ENCODE data around the gene COL2A1.

DNA sequence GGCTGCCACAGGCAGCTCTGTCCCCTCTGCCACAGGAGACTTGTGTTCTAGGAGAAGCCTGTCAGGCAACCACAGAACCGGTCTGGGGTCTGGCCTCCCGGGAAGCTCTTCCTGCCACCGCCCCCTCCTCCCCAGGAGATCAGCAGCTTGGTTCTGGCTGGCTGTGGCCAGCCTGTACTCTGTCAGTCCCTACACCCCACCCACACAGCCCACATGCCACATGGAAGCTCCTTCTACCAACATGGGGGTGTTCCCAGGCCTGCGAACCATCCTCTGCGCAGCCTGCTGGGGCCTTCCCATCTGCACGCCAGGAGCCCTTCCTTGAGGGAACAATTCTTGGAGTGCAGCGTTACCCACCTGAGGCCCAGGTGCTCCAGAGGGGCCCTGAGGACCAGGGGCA is 24.1 kb downstream of the COL2A1 start:
- TF ChIP-seq, protein P1, sequence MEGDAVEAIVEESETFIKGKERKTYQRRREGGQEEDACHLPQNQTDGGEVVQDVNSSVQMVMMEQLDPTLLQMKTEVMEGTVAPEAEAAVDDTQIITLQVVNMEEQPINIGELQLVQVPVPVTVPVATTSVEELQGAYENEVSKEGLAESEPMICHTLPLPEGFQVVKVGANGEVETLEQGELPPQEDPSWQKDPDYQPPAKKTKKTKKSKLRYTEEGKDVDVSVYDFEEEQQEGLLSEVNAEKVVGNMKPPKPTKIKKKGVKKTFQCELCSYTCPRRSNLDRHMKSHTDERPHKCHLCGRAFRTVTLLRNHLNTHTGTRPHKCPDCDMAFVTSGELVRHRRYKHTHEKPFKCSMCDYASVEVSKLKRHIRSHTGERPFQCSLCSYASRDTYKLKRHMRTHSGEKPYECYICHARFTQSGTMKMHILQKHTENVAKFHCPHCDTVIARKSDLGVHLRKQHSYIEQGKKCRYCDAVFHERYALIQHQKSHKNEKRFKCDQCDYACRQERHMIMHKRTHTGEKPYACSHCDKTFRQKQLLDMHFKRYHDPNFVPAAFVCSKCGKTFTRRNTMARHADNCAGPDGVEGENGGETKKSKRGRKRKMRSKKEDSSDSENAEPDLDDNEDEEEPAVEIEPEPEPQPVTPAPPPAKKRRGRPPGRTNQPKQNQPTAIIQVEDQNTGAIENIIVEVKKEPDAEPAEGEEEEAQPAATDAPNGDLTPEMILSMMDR (IDR thresholded peaks at IDR 0.05; ENCODE audit: insufficient read depth, low read length, poor library complexity, severe bottlenecking): no peak
- TF ChIP-seq EZH2phosphoT487 (conservative IDR thresholded peaks at IDR 0.05; ENCODE audit: low read length): no peak
